ENCODE results near the gene ARHGAP28. TPM values are rescaled to one million over a fixed set of nuclear protein-coding genes. Genes with fewer than 3 reads are reported as not detected.

Gene ARHGAP28
- total RNA-seq, 6 experiments from 2014 or later, result 0.13 to 1.7 (median 0.61) TPM; not detected in 1

DNA sequence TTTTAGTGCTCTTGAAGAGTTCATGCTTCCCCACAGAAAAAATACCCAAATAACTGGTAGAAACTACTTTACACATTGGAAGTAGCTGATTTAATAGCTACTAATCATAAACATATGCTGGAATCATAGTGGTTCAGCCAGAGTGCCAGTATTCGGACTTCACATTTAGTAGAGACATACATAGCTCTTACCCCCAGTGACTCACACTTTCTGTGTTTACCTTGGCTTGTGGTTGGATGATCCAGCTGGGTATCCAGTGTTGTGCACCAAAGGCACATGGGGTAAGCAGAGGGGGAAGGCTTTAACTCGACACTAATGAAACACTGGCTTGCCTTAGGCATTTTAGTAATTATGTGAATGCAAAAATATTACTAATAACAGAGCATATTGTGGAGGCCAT is 18.1 kb downstream of the ARHGAP28 start:
- no peaks in the 10 kb centered on the region for H3K9me3 ChIP-seq
- no peaks in the 10 kb centered on the region for H3K27me3 ChIP-seq
- no peak overlapping the region for H3K27ac ChIP-seq
- H3K4me3 ChIP-seq, result no peak overlapping the region
- no peak for ATAC-seq
- no peak for DNase-seq
- TF ChIP-seq, protein P1, sequence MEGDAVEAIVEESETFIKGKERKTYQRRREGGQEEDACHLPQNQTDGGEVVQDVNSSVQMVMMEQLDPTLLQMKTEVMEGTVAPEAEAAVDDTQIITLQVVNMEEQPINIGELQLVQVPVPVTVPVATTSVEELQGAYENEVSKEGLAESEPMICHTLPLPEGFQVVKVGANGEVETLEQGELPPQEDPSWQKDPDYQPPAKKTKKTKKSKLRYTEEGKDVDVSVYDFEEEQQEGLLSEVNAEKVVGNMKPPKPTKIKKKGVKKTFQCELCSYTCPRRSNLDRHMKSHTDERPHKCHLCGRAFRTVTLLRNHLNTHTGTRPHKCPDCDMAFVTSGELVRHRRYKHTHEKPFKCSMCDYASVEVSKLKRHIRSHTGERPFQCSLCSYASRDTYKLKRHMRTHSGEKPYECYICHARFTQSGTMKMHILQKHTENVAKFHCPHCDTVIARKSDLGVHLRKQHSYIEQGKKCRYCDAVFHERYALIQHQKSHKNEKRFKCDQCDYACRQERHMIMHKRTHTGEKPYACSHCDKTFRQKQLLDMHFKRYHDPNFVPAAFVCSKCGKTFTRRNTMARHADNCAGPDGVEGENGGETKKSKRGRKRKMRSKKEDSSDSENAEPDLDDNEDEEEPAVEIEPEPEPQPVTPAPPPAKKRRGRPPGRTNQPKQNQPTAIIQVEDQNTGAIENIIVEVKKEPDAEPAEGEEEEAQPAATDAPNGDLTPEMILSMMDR (IDR thresholded peaks at IDR 0.05), result no peak
- TF ChIP-seq POLR2A (IDR thresholded peaks at IDR 0.05), result no peak
- no peaks in the 10 kb centered on the region for H3K4me1 ChIP-seq
- H3K36me3 ChIP-seq, result no peaks in the 10 kb centered on the region
- 58% methylated on average over 2 of the region's 2 CpGs for WGBS (ENCODE audit: insufficient coverage, low coverage, low lambda C conversion rate, missing lambda C conversion rate)
- intact Hi-C loops (cut with DNase I), result no loop called here

DNA sequence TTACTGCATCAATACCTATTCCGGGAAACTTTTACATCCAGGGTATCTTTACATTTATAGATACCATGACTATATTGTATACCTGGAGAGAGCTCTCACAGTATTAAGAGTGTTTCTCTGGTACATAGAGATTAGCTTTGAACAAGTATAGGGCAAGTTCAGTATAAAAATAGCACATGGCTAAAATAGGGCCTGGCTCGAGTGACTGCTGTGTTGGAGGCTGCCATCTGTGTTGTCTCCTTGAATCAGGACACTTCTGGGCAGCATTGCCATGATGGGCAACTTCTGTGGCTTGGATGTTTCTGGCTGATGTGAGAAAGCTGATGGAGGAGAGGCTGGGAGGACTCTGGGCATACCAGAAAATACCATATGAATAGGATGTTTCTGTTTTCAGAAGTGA is 18.7 kb downstream of the ARHGAP28 start:
- WGBS (ENCODE audit: insufficient coverage, low coverage, low lambda C conversion rate, missing lambda C conversion rate), result 59% methylated on average over 2 of the region's 2 CpGs
- no peak for DNase-seq
- Histone ChIP-seq H3K4me1 (no peaks in the 10 kb centered on the region), H3K9me3 (no peaks in the 10 kb centered on the region), H3K27me3 (no peaks in the 10 kb centered on the region), H3K4me3 (no peak overlapping the region), H3K27ac (no peak overlapping the region), H3K36me3 (no peaks in the 10 kb centered on the region)
- intact Hi-C loops (cut with DNase I), result no loop called here
- ATAC-seq, result no peak
- TF ChIP-seq, protein P1 (IDR thresholded peaks at IDR 0.05), result no peak
- TF ChIP-seq POLR2A (IDR thresholded peaks at IDR 0.05), result no peak

DNA sequence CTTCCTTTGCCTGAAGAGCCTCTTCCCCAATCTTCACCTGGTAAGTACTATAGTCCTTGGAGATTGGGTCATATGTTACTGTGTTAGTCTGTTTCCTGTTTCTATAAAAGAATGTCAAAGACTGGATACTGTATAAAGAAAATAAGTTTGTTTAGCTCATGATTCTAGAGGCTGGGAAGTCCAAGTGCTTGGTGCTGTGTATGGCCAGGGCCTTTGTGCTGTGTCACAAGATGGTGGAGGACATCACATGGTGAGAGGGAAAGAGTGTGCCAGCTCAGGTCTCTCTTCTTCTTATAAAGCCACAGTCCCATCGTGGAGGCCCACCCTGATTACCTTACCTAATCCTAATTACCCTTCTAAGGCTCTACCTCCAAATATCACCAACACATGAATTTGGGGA is 20.9 kb downstream of the ARHGAP28 start:
- Histone ChIP-seq H3K9me3 (no peaks in the 10 kb centered on the region), H3K4me1 (no peaks in the 10 kb centered on the region), H3K4me3 (no peak overlapping the region), H3K27ac (no peak overlapping the region), H3K36me3 (no peaks in the 10 kb centered on the region), H3K27me3 (no peaks in the 10 kb centered on the region)
- ATAC-seq, result no peak
- intact Hi-C loops (cut with DNase I), result no loop called here
- TF ChIP-seq, protein P1 (IDR thresholded peaks at IDR 0.05), result no peak
- TF ChIP-seq POLR2A (IDR thresholded peaks at IDR 0.05), result no peak
- DNase-seq, result no peak
- 20% methylated on average over 1 of the region's 1 CpG for WGBS (ENCODE audit: insufficient coverage, low coverage, low lambda C conversion rate, missing lambda C conversion rate)

DNA sequence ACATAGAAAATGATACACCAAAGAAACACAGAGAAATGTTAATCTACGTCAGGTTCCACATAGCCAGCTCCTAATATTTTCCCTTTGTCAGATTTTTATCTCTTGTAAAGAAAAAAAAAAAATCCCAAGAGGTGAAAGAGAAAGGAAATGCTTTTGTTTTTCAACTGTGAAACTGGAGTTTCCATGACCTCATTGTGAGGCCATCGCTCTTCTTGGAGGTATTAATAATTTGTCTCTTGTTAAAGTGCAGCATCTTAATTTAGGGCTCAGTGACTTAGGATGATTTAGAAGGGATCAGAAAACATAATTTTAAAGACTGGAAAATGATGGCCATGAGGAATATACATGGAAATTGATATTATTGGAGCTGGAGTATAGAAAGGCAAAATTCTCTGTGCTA is 21.7 kb downstream of the ARHGAP28 start:
- no peak overlapping the region for H3K4me3 ChIP-seq
- no peaks in the 10 kb centered on the region for H3K4me1 ChIP-seq
- DNase-seq, result no peak
- H3K36me3 ChIP-seq, result no peaks in the 10 kb centered on the region
- H3K27me3 ChIP-seq, result no peaks in the 10 kb centered on the region
- intact Hi-C loops (cut with DNase I), result no loop called here
- no peaks in the 10 kb centered on the region for H3K9me3 ChIP-seq
- WGBS (ENCODE audit: insufficient coverage, low coverage, low lambda C conversion rate, missing lambda C conversion rate), result 53% methylated on average over 2 of the region's 2 CpGs
- TF ChIP-seq, protein P1 (IDR thresholded peaks at IDR 0.05), result no peak
- TF ChIP-seq POLR2A (IDR thresholded peaks at IDR 0.05), result no peak
- no peak overlapping the region for H3K27ac ChIP-seq
- no peak for ATAC-seq

Data from right lobe of liver (tissue), 6 donors.